Measurements from ENCODE around the gene SVIL.

Gene SVIL

DNA sequence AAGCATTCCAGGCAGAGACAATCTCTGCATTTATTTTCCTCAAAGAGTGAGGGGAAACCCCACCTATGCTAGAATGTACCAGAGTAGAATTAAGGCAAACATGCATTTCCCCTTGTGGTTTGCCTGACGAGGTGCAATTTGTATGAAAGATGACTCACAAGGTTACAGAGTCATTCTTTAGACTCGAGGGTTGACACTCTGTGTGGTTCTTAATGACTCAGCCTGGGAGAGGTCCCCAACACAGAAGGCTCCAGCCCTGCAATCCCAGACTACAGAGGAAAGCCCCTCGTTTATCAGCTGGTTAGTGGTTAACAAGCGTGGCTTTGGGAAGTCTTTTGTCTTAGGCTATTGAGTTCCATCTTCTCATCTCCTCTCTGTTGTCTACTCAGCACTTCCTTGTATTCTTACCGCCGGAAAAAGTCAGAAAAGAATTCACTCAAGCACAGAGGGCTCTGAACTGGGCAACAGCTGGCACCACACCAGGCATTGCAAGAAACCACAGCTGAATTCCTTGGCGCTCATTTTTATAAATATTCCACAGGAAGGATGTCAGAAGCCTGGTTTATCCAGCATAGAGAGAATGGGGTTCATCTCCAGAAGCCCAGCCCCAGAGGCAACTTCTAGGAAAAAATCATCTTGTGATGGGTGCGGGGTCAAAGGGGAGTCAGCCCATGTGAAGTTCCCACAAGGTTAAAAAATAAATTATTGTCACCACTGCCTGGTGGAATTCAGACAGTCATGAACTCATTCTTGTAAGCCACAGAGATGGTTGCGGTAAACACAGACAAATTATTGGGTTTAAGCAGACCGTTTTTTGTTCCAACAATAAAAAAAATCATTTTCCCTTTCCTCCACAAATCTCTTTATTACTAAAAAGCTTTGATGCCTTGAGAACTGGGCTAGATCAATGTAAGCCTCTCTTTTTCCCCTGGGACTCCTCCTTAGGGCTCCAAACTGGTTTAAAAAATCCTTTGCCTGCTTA, 24.5 kb upstream of the SVIL start:
- Mint-ChIP-seq H3K36me3 (peaks cover 34% of the 10 kb centered on the region), H3K4me3 (peak overlapping the region; percentile 11), H3K4me1 (peaks cover 29% of the 10 kb centered on the region), H3K27me3 (peaks cover 25% of the 10 kb centered on the region), H3K9me3 (peaks cover 21% of the 10 kb centered on the region), H3K27ac (peak overlapping the region; percentile 64)
- peak; percentile 62 for DNase-seq
- CTCF ChIA-PET, result no interaction called here

DNA sequence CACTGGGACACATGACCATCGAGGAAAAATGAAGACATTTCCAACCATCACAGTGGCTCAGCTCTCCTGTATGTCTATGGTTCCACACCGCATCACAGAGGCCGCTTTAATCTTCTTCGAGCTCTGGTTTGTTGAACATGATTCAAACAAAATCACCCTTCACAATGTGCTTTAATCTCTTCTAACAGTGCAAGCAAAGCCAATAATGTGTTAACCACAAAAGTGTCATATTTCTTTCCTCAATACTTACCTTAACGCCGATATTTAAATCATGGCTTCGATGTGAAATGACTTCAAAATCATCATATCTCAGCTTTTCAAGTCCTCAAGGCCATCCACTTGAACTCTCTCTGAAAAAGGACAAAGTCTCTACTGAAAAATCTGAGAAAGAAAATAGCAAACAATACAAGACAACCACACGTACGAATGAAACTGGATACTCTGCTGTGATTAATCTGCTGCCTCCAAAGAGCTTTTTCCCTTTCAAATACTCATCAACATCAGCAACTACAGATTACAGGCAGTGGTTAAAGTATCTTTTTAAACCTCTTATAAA, 23.0 kb upstream of the SVIL start:
- DNase-seq, result no peak

DNA sequence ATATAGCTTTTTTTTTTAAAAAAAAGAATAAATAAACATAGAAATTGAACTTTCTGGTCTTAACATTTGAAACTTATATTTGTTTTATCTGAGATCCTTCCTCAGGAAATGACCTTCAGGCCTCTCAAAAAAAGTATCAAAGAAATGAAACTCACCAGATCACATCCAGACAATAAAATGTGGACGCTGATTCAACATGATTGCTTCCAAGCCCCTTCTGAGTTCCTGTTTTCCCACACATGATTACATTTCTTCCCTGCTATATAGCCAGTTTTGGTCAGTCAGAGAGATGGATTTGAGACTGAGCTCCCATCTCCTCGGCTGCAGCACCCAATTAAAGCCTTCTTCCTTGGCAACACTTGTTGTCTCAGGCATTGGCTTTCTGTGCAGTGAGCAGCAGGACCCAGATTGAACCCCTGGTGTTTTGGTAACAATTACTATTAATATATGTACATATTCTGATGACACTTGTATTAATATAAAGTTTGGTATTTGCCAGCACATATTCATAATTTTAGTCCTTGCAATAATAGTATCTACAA, 21.8 kb upstream of the SVIL start:
- H3K4me3 Mint-ChIP-seq, result no peak overlapping the region
- peaks cover 21% of the 10 kb centered on the region for H3K9me3 Mint-ChIP-seq
- peaks cover 36% of the 10 kb centered on the region for H3K36me3 Mint-ChIP-seq
- no peak for DNase-seq
- peaks cover 21% of the 10 kb centered on the region for H3K27me3 Mint-ChIP-seq
- CTCF ChIA-PET, result no interaction called here
- peaks cover 33% of the 10 kb centered on the region for H3K4me1 Mint-ChIP-seq
- H3K27ac Mint-ChIP-seq, result no peak overlapping the region

More for the DNA sequence above, 23.0 kb upstream of the SVIL start:
- Mint-ChIP-seq H3K4me3 (no peak overlapping the region), H3K27me3 (peaks cover 25% of the 10 kb centered on the region), H3K36me3 (peaks cover 34% of the 10 kb centered on the region), H3K9me3 (peaks cover 21% of the 10 kb centered on the region), H3K4me1 (peaks cover 29% of the 10 kb centered on the region), H3K27ac (no peak overlapping the region)
- CTCF ChIA-PET, result no interaction called here

- Mint-ChIP-seq H3K36me3 (peaks cover 29% of the 10 kb centered on the region), H3K27me3 (peaks cover 15% of the 10 kb centered on the region), H3K4me3 (no peak overlapping the region), H3K4me1 (peaks cover 31% of the 10 kb centered on the region), H3K9me3 (peaks cover 11% of the 10 kb centered on the region), H3K27ac (no peak overlapping the region)
- DNase-seq, result no peak
- CTCF ChIA-PET, result no interaction called here
These were observed 17.4 kb upstream of the SVIL start for GRCh38 chr10:29652192-29652591.

- peaks cover 24% of the 10 kb centered on the region for H3K36me3 Mint-ChIP-seq
- H3K27ac Mint-ChIP-seq, result no peak overlapping the region
- no peak for DNase-seq
- H3K4me1 Mint-ChIP-seq, result peaks cover 33% of the 10 kb centered on the region
- no peak overlapping the region for H3K4me3 Mint-ChIP-seq
- H3K27me3 Mint-ChIP-seq, result peaks cover 18% of the 10 kb centered on the region
- CTCF ChIA-PET, result no interaction called here
- peaks cover 10% of the 10 kb centered on the region for H3K9me3 Mint-ChIP-seq
These were observed 17.0 kb upstream of the SVIL start for GRCh38 chr10:29651767-29652166.

DNA sequence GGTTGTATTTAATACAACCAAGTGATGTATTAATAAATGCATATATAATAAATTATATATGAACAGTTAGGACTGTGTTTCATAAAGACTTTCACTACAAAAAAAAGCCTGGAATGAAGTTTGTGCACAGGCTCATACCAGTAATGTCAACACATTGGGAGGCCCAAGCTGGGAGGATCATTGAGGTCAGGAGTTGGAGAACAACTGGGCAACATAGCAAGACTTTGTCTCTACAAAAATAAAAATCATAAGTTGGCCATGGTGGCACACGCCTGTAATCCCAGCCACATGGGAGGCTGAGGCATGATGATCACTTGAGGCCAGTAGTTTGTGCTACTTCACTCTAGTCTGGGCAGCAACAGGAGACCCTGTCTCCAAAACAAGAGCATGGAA, 15.8 kb upstream of the SVIL start:
- Mint-ChIP-seq H3K36me3 (peaks cover 16% of the 10 kb centered on the region), H3K9me3 (peaks cover 2% of the 10 kb centered on the region), H3K4me1 (peaks cover 45% of the 10 kb centered on the region), H3K4me3 (no peak overlapping the region), H3K27ac (no peak overlapping the region), H3K27me3 (peaks cover 21% of the 10 kb centered on the region)
- DNase-seq, result no peak
- CTCF ChIA-PET, result no interaction called here

- peaks cover 45% of the 10 kb centered on the region for H3K4me1 Mint-ChIP-seq
- no peak for DNase-seq
These were observed 15.1 kb upstream of the SVIL start for GRCh38 chr10:29649561-29650551.

GRCh38 chr10:29648983-29649268, 14.2 kb upstream of the SVIL start:
- H3K4me3 Mint-ChIP-seq, result no peak overlapping the region
- CTCF ChIA-PET, result no interaction called here
- peaks cover 45% of the 10 kb centered on the region for H3K4me1 Mint-ChIP-seq

More at GRCh38 chr10:29649561-29650551, 15.1 kb upstream of the SVIL start:
- H3K27ac Mint-ChIP-seq, result no peak overlapping the region
- CTCF ChIA-PET, result no interaction called here
- peaks cover 16% of the 10 kb centered on the region for H3K27me3 Mint-ChIP-seq
- peaks cover 9% of the 10 kb centered on the region for H3K36me3 Mint-ChIP-seq
- no peak overlapping the region for H3K4me3 Mint-ChIP-seq
- peaks cover under 1% of the 10 kb centered on the region for H3K9me3 Mint-ChIP-seq

DNA sequence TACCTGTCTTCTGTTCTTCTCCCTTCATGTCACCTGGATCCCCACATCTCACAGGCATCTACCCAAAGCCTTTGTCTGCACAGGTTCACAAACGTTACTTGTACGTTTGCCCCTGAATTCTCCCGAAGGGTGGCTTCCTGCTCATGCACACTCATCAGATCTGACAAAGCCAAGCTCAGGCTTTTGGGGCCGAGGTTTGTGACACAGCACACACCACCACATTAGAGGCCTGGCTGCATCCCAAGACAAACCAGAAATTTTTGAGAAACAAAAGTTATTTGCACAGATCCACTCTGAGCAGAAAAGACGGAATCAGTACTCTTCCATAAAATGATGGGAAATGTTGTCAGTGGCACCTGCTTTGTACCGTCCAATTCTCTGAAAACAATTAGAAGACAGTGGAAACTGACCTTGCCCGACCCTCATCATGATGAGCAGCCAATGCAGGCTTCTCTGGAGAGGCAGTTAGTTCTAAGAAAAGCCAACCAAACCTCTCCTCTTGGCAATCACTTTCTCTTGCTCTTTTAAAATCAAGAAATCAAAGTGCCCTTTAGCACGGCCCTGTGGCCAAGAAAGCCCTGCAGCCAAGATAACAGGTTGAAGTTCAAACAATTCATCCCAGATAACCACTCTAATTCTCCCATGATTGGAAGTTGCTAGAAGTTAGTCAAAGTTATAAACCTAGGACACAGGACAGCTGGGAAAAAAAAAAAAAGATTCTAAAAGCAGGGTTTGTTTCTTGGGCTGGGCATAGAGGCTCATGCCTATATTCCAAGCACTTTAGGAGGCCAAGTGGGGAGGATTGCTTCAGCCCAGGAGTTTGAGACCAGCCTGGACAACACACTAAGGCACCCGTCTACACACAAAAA, 13.6 kb upstream of the SVIL start:
- Mint-ChIP-seq H3K27ac (peak overlapping the region; percentile 72), H3K4me3 (peak overlapping the region; percentile 14), H3K4me1 (peaks cover 45% of the 10 kb centered on the region), H3K9me3 (no peaks in the 10 kb centered on the region), H3K27me3 (peaks cover 16% of the 10 kb centered on the region), H3K36me3 (peaks cover 4% of the 10 kb centered on the region)
- CTCF ChIA-PET, result no interaction called here
- DNase-seq, result peak; percentile 33

More at GRCh38 chr10:29648983-29649268, 14.2 kb upstream of the SVIL start:
- no peak for DNase-seq
- Mint-ChIP-seq H3K9me3 (no peaks in the 10 kb centered on the region), H3K27me3 (peaks cover 16% of the 10 kb centered on the region), H3K27ac (no peak overlapping the region), H3K36me3 (peaks cover 4% of the 10 kb centered on the region)

- peaks cover 45% of the 10 kb centered on the region for H3K4me1 Mint-ChIP-seq
- H3K36me3 Mint-ChIP-seq, result peaks cover 4% of the 10 kb centered on the region
- no peaks in the 10 kb centered on the region for H3K9me3 Mint-ChIP-seq
- CTCF ChIA-PET, result no interaction called here
- no peak for DNase-seq
- H3K27me3 Mint-ChIP-seq, result peaks cover 16% of the 10 kb centered on the region
- H3K4me3 Mint-ChIP-seq, result no peak overlapping the region
- peak overlapping the region; percentile 2 for H3K27ac Mint-ChIP-seq
These were observed 12.7 kb upstream of the SVIL start for GRCh38 chr10:29647478-29647877.

DNA sequence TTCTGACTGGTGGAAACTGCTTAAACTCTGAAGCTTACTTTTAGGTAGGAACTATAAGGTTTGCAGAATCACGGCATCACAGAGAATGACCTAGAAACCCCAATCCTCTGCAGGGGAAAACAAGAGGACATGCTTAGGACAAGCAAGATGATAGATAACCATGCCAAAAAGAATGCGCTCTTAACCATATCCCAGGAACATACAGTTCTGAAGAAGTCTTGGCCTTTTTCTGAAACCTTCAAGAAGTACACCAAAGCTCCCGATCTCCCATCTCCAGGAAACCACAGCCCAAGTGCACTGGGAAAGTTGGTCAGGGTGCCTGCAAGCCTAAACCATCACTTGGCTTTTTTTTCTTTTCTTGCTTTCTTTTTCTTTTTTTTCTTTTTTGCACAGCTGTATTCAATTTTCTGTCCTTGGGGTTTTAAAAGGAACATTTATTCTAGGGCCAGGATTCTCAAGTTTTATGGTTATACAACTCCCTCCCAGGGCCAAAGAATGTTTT, 12.2 kb upstream of the SVIL start:
- CTCF ChIA-PET, result no interaction called here
- H3K27ac Mint-ChIP-seq, result peak overlapping the region; percentile 4
- no peak for DNase-seq
- no peaks in the 10 kb centered on the region for H3K9me3 Mint-ChIP-seq
- H3K27me3 Mint-ChIP-seq, result peaks cover 16% of the 10 kb centered on the region
- peaks cover 43% of the 10 kb centered on the region for H3K4me1 Mint-ChIP-seq
- H3K36me3 Mint-ChIP-seq, result peaks cover 2% of the 10 kb centered on the region
- H3K4me3 Mint-ChIP-seq, result no peak overlapping the region

- Mint-ChIP-seq H3K4me1 (peaks cover 41% of the 10 kb centered on the region), H3K27ac (peak overlapping the region; percentile 4), H3K9me3 (no peaks in the 10 kb centered on the region), H3K36me3 (peaks cover 2% of the 10 kb centered on the region), H3K27me3 (peaks cover 12% of the 10 kb centered on the region), H3K4me3 (no peak overlapping the region)
- CTCF ChIA-PET, result no interaction called here
- DNase-seq, result no peak
These were observed 11.6 kb upstream of the SVIL start for GRCh38 chr10:29646238-29646902.

Measured in activated naive CD4-positive, alpha-beta T cell treated with anti-CD3 and anti-CD28 coated beads, Interleukin-2, amount 10 ng/mL, durations not matched to agents 7 days and 5 days (primary cell).